ENCODE data around the gene SV2A.
A peak's percentile ranks its signal among the peaks of the same experiment; 100 is the strongest.
"Not testable (repeated sequence)": the region's sequence is repeated elsewhere in the genome, so short reads cannot be mapped to it uniquely, and the experiment has no call there.

The SV2A gene

GRCh38 chr1:149885339-149886120, 32.1 kb downstream of the SV2A start:
- DNase-seq, result peak; percentile 66 to 90

GRCh38 chr1:149884433-149885338, 33.0 kb downstream of the SV2A start:
- DNase-seq, result peak in 1 of 2 donors; percentile 92

GRCh38 chr1:149883598-149884247, 33.9 kb downstream of the SV2A start:
- DNase-seq, result no peak

- DNase-seq, result no peak
Observed at GRCh38 chr1:149881876-149882275, 35.8 kb downstream of the SV2A start.

GRCh38 chr1:149879556-149879955, 38.1 kb downstream of the SV2A start:
- no peak for DNase-seq

GRCh38 chr1:149877211-149877946, 40.3 kb downstream of the SV2A start:
- no peak for DNase-seq

GRCh38 chr1:149873060-149873459, 44.6 kb downstream of the SV2A start:
- not testable (repeated sequence) for DNase-seq

GRCh38 chr1:149866887-149867286, 50.8 kb downstream of the SV2A start:
- not testable (repeated sequence) for DNase-seq

GRCh38 chr1:149861497-149862054, 56.1 kb downstream of the SV2A start:
- DNase-seq, result not testable (repeated sequence)

GRCh38 chr1:149860684-149861496, 56.8 kb downstream of the SV2A start:
- DNase-seq, result not testable (repeated sequence)

GRCh38 chr1:149860271-149860670, 57.4 kb downstream of the SV2A start:
- DNase-seq, result not testable (repeated sequence)

Data from bone marrow (tissue), 2 donors.